ENCODE measurements around the gene PCGF3.

The PCGF3 gene

GRCh38 chr4:674172-675035 is 31.2 kb upstream of the PCGF3 start, which contains the start of the genes ATP5ME and MYL5:
TSS of gene ATP5ME (minus strand) at chr4:674276. CDS start at chr4:674247, 29 bp downstream.
TSS of gene MYL5 (plus strand) at chr4:674542. CDS start at chr4:678027, 3,485 bp downstream.
- peak; percentile 97 to 99 for DNase-seq (ENCODE audit: low read depth in 1 of 2, low spot score in 1 of 2)
- in situ Hi-C loops (cut with HindIII; ENCODE audit: low pct_unique_long_range_greater_than_20kb, low sequenced_read_pairs), result no loop called here
- no peak for TF ChIP-seq JUND (IDR thresholded peaks at IDR 0.05; ENCODE audit: low read depth)

- DNase-seq (ENCODE audit: low read depth in 1 of 2, low spot score in 1 of 2), result no peak
- in situ Hi-C loops (cut with HindIII; ENCODE audit: low pct_unique_long_range_greater_than_20kb, low sequenced_read_pairs), result no loop called here
- TF ChIP-seq JUND (IDR thresholded peaks at IDR 0.05; ENCODE audit: low read depth), result no peak
Measured at GRCh38 chr4:675036-675882, 30.4 kb upstream of the PCGF3 start.

- in situ Hi-C loops (cut with HindIII; ENCODE audit: low pct_unique_long_range_greater_than_20kb, low sequenced_read_pairs), result no loop called here
- DNase-seq (ENCODE audit: low read depth in 1 of 2, low spot score in 1 of 2), result no peak
- no peak for TF ChIP-seq JUND (IDR thresholded peaks at IDR 0.05; ENCODE audit: low read depth)
Measured at GRCh38 chr4:675980-676870, 29.4 kb upstream of the PCGF3 start.

- DNase-seq (ENCODE audit: low read depth in 1 of 2, low spot score in 1 of 2), result no peak
- TF ChIP-seq JUND (IDR thresholded peaks at IDR 0.05; ENCODE audit: low read depth), result no peak
- in situ Hi-C loops (cut with HindIII; ENCODE audit: low pct_unique_long_range_greater_than_20kb, low sequenced_read_pairs), result no loop called here
Measured at GRCh38 chr4:676871-677235, 28.8 kb upstream of the PCGF3 start.

GRCh38 chr4:677431-678293 is 28.0 kb upstream of the PCGF3 start:
- peak in 1 of 2 experiments; percentile 34 for DNase-seq (ENCODE audit: low read depth in 1 of 2, low spot score in 1 of 2)

GRCh38 chr4:678331-679103 is 27.1 kb upstream of the PCGF3 start:
- no peak for TF ChIP-seq JUND (IDR thresholded peaks at IDR 0.05; ENCODE audit: low read depth)
- in situ Hi-C loops (cut with HindIII; ENCODE audit: low pct_unique_long_range_greater_than_20kb, low sequenced_read_pairs), result no loop called here
- DNase-seq (ENCODE audit: low read depth in 1 of 2, low spot score in 1 of 2), result no peak

More at GRCh38 chr4:677431-678293, 28.0 kb upstream of the PCGF3 start:
- no peak for TF ChIP-seq JUND (IDR thresholded peaks at IDR 0.05; ENCODE audit: low read depth)
- in situ Hi-C loops (cut with HindIII; ENCODE audit: low pct_unique_long_range_greater_than_20kb, low sequenced_read_pairs), result no loop called here

GRCh38 chr4:679104-679481 is 26.5 kb upstream of the PCGF3 start:
- DNase-seq (ENCODE audit: low read depth in 1 of 2, low spot score in 1 of 2), result no peak
- no peak for TF ChIP-seq JUND (IDR thresholded peaks at IDR 0.05; ENCODE audit: low read depth)
- in situ Hi-C loops (cut with HindIII; ENCODE audit: low pct_unique_long_range_greater_than_20kb, low sequenced_read_pairs), result no loop called here

GRCh38 chr4:679629-680028 is 26.0 kb upstream of the PCGF3 start:
- DNase-seq (ENCODE audit: low read depth in 1 of 2, low spot score in 1 of 2), result no peak
- in situ Hi-C loops (cut with HindIII; ENCODE audit: low pct_unique_long_range_greater_than_20kb, low sequenced_read_pairs), result no loop called here
- TF ChIP-seq JUND (IDR thresholded peaks at IDR 0.05; ENCODE audit: low read depth), result no peak

GRCh38 chr4:680091-680490 is 25.5 kb upstream of the PCGF3 start:
- no peak for TF ChIP-seq JUND (IDR thresholded peaks at IDR 0.05; ENCODE audit: low read depth)
- in situ Hi-C loops (cut with HindIII; ENCODE audit: low pct_unique_long_range_greater_than_20kb, low sequenced_read_pairs), result no loop called here
- no peak for DNase-seq (ENCODE audit: low read depth in 1 of 2, low spot score in 1 of 2)

GRCh38 chr4:680551-680927 is 25.1 kb upstream of the PCGF3 start:
- DNase-seq (ENCODE audit: low read depth in 1 of 2, low spot score in 1 of 2), result no peak
- in situ Hi-C loops (cut with HindIII; ENCODE audit: low pct_unique_long_range_greater_than_20kb, low sequenced_read_pairs), result no loop called here
- TF ChIP-seq JUND (IDR thresholded peaks at IDR 0.05; ENCODE audit: low read depth), result no peak
